HG02759 (cell line): ENCODE results near the gene XRCC5.
A peak's percentile ranks its signal among the peaks of the same experiment; 100 is the strongest.

ENCODE experiments used
- ATAC-seq: cut with Tn5 transposase; IDR thresholded peaks from one replicate; pipeline ENCODE4 v1.9.1; 2021; ENCODE audit warnings: mild to moderate bottlenecking, moderate library complexity; ENCODE audit not compliant: unreplicated experiment

The XRCC5 gene

DNA sequence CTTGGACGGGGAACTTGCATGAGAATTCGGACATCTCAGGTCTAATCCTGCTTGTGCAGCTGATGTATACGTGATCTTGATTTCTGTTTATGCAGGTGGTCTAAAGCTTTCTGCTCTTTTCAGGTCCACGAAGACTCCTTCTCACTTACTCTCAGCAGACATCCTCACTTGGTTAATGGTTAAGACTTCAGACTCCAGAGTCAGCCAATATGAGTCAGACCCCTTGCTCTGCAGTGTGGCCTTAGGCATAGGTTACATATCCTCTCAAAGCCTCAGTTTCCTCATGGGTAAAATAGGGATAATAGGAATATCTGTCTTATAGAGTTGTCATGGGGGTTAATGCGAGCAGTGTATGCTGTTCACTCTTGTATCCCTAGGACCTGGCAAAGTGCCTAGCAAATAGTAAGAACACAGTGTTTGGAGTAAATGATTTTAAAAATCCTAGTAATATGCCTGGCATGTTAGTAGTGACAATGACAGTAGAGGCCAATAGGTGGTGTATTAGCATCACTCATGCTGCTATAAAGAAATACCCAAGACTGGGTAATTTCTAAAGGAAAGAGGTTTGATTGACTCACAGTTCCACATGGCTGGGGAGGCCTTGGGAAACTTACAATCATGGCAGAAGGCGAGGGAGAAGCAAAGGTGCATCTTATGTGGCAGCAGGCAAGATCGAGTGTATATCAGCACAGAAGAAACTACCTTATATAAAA lies 42.3 kb downstream of the XRCC5 start:
- no peak for ATAC-seq

DNA sequence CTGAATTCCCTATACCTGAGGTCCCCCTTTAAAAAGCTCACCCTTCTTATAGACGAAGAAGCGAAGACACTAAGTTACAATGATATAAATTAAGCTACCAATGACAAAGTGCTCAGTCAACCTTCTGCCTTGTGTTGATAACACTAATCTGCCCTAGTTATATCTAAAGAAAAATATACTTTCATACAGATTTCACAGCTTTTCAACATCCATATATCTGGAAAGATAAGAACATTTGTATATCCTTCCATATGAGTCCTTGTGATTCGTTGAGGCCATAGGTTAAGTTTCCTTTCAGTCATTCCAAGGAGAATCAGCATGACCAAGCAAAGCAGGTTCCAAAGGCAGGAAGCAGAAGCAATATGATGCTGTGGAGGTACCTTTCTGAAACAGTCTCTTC lies 46.8 kb downstream of the XRCC5 start:
- no peak for ATAC-seq

DNA sequence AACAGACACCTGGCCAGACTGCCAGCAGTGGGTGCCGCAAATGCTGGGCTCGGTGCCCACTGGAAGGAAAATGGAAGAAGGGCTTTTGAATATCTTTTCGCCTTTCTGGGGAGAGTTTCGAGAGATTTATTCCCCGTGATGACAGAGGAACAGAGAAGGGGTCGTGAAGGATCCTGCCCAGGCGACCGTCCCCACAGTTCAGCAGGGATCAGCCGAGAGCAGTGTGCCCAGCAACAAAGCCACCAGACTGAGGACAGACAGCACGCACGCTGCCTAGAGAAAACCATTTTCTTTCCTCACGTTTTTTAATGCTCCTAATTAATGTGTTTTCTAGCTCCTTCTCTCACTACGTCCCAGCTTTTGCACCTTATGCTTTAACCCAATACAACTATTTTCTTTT lies 47.7 kb downstream of the XRCC5 start:
- ATAC-seq, result no peak

DNA sequence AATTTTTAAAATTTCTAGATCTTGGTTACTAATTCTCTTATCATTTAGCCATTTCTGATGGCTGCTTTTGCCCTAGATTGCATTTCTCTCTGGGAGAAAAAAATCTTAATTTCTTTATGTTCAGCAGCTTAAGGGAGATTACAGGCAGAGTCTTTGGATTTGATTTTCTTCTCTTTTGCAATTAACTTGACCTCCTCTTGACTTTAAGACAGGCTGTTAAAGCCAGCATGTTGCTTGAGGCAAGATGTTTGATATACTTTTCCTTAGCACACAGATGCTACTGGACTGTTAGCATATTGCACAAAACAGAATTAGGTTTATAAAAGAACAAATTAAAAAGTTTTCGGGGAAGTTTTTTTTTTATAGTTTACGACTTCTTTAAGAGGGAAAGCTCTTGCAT lies 50.0 kb downstream of the XRCC5 start:
- no peak for ATAC-seq

DNA sequence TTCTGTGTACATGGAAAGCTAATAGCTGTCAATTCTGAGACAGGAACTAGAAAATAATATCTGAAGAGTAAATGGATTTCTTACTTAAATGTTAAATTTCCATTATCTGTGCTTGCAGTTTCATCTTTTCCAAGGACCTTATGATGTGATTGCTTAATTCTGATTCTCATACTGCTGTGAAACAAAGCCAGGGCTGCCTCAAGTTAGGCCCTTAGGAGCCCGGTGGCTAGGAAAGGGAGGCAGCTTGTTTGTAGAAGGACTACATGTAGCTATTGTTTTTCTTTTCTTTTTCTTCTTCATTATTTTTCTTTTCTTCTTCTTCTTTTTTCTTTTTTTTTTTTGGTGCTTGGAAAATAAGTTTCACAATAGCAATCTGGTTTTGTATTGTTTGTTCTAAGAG lies 50.5 kb downstream of the XRCC5 start:
- ATAC-seq, result no peak

DNA sequence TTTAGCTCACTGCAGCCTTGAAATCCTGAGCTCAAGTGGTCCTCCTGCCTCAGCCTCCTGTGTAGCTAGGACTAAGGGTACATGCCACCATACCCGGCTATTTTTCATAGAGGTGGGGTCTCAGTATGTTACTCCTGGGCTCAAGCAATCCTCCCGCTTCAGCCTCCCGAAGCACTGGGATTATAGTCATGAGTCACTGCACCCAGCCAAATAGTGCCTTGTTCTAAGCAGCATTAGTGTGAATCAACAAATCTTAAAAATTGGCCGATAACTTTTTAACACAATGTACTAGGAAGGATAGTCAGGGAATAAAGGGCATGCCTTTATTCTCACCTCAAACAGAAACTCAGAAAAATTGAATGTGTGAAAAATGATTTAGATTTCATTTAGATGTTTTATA lies 51.6 kb downstream of the XRCC5 start:
- no peak for ATAC-seq

DNA sequence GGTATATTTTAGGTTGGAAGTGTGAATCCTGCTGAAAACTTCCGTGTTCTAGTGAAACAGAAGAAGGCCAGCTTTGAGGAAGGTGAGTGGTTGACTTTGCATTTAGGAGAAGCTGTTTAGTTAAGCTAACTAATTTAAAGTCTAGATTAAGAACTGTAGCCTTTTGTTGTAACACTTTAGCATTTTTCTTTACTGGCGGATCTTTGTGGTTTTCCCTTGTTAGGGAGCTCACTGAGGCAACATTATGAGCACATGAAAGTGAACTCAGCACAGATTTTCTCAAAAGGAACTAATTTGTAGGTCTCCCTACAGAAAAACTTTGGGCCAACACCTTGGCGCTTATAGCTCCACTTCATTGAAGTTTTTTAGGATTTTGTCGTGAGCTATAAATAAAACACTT lies 52.8 kb downstream of the XRCC5 start:
- ATAC-seq, result no peak

DNA sequence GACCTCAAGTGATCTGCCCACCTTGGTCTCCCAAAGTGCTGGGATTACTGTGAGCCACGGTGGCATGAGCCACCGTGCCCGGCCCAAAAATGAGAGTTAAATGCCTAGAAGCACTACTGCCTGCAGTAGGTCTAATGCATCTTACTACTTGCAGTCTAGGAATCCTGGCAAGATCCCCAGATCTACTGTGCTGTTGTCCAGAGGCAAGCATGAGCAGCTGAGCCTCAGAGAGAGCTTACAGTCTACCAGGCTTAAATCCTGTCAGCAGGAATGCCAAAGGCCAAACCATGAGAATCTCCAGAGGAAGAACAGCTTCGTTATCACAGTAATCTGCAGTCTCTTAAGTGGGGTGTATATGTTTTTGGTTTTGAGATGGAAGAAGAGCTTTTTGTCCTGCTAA lies 54.4 kb downstream of the XRCC5 start:
- ATAC-seq, result no peak

DNA sequence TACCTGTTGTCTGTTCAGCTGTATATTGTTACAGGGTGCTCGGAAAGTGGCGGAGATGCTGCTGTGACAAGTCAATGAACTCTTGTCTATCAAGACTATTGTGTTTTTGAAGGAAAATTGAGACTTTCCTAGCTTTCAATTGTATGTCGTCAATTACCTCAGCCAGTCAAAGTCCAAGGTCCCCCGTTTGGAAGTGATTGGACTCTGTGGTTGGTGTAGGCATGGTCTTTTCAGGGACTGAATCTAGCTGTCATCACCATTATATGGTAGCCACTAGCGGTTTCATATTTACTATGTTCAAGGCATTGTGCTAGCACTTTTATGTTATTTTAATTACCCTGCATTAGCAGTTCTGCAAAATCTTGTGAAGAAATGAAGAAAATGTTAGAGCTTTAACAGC lies 54.9 kb downstream of the XRCC5 start:
- no peak for ATAC-seq

DNA sequence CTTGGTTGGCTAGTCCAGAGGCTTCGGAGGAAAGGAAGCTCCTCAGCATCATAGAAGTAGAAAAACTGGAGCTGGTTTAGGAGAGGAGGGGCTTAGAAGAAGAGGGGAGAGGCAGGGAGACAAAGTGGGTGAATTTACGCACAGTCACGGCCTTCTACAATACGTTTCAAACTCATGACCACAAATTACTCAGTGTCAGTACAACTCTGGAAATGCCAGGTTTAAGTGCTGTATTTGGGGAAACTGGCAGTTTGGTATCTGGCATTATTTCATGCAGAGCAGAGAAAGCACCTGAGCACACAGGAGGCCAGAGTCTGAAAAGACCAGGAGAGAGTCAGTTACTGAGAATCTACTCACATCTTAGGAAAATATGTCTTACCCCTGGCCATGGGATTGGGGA lies 55.4 kb downstream of the XRCC5 start:
- no peak for ATAC-seq

DNA sequence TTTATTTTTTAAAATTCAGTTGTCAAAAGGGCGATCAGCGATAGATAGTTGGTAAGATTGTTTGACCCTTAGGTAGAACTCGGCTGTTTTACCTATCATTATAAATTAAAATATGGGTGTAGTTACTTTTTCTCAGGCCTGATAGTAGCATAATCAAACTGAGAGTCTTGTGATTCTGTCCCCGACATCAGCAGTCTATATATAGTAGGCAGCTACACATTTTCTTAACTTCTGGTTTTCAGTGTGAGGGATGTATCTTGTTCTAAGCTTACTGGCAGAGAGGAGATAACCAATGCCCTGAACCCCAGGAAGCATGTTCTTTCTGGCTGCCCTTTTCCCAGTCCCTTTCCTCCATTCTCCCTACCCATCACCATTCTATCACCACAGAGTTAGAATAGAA lies 56.6 kb downstream of the XRCC5 start:
- no peak for ATAC-seq

DNA sequence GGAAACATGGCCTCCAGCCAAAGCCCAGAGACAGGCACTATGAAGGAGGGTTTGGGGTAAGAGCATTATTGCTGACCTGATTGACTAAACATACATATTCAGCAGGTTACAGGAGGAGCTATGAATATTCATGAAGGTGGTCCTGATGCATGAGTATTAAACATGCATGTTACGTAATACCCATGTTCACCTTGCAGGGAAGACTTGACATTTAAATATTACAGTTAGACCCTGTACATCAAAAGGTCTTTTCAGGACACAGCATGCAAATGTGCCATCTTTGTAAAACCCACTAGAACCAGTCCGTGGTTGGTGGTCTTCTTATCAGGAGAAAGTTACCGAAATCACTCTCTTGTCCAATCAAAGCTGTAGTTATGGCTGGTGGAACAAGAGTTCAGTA lies 59.9 kb downstream of the XRCC5 start:
- no peak for ATAC-seq

DNA sequence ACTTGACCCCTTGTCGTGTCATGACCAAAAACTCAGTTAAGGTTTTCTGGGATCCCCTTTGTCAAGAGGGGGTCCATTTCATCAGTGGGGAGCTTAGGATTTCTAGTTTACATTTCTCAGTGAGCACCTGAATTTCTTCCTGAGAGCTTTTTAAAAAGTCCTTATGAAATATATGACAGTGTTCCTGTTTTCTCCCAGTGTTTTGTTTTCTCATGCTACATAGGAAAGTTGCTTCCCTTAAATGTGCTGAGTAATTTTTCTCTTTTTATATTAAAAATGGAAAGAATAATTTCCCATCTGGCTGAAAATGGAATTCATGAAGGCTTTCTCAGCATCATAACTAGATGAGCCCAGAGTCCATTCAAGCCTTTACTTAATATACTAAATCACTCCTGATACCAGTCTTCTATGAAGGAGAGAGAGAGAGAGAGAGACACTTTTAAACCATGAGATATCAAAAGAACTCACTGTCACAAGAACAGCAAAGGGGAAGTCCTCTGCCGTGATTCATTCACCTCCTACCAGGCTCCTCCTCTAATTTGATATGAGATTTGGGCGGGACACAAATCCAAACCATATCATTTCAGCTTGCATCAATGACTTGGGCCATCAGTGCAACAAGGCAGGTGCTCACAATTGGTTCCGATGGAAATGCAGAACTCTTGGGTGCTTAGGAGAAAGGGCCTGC lies 61.1 kb downstream of the XRCC5 start:
- no peak for ATAC-seq

DNA sequence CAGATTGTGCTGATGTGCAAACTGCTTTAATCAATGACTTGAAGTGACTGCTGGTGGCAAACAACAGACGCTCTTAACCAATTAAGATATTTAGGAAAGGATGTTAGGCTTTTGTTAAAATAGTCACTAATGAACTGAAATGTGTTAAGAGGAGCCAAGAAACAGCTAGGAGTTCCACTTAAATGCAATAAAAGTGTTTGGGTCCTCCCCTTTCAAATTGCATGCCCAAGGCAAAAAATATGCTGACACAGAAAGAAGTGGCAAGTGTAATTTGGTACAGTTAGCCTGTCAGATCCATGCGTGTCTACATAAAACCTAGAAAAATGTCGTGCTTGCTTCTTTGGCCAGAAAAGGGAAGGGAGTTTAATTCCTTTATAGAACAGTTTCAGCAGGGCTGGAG lies 61.9 kb downstream of the XRCC5 start:
- ATAC-seq, result no peak

DNA sequence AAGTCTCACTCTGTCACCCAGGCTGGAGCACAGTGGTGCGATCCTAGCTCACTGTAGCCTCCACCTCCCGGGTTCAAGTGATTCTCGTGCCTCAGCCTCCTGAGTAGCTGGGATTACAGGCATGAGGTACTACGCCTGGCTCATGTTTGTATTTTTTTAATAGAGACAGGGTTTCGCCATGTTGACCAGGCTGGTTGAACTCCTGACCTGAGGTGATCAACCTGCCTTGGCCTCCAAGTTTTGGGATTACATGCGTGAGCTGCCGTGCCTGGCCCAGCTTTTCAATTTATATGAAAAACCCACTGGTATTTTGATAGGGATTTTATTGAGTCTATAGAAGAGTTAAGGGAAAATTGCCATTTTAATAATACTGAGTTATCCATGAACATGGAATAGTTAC lies 63.3 kb downstream of the XRCC5 start:
- ATAC-seq, result no peak

DNA sequence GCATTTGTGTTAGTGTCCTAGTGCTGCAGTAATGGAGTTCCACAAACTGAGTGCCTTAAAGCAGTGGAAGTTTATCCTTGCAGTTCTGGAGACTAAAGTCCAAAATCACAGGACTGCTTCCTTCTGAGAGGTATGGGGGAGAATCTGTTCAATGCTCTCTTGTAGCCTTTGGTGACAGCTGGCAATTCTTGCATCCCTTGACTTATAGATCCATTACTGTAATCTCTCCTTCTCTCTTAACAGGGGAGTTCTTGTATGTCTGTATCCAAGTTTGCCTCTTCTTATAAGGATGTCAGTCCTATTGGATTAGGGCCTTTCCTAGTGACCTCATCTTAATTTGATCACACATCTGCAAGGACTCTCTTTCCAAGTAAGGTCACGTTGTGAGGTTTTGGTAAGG lies 69.9 kb downstream of the XRCC5 start:
- ATAC-seq, result no peak

DNA sequence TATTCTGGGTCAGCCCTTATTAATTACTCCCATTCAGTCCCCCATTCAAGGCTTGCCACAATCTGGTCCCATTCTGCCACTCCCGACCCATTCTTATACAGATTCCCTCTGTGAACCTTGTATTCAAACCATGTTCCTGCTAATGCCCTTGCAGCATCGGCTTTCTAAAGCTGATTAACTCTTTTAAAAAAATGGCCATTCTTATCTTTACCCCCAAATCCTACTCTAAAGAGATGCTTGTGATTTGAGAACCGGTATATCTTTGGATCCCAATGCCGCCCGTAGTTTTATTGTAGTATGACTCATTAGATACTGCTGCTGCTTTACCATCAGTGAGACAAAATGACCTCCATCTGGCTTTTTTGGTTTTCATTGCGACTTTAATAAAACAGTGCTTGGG lies 72.2 kb downstream of the XRCC5 start:
- no peak for ATAC-seq

DNA sequence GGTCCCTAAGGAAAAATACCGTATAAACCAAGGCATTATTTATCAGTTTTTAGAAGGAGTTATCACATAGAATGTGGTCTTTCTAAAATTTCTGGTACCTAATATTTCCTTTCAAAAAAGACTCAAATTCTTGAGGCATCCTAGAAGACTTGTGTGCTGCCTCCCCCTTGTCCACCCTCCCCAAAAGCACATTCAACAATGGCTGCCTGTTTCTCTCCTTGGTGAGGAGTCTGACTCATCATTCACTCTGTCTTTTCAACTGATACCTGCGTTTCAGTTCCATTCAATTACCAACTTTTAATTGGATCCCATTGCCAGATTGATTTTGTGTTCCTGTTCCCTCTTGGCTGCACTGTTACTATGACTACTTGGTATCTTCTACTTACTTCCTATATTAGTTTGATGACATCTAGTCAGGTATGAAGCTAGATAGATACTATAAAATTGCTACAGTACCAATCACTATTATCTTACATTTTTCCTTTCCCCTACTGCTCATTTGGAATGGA lies 72.9 kb downstream of the XRCC5 start:
- no peak for ATAC-seq

DNA sequence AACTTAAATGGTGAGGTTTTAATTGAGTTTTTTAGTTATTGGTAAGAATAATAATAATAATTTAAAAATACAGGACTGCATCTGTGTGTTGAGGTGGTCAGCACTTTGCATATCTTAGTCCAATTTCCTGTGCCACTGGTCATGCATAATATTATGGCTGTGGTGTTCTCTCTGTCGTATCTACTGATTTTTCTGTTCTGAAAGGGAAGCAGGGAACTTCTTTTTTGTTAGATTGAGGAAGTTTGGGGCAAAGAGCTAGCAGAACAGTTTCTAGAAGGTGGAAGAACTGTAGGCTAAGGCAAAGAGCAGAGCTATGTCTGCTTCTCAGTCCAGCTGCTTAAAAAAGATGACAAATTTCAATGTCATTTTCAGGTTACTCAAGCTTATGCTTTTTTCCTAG lies 74.3 kb downstream of the XRCC5 start:
- ATAC-seq, result peak; percentile 49

DNA sequence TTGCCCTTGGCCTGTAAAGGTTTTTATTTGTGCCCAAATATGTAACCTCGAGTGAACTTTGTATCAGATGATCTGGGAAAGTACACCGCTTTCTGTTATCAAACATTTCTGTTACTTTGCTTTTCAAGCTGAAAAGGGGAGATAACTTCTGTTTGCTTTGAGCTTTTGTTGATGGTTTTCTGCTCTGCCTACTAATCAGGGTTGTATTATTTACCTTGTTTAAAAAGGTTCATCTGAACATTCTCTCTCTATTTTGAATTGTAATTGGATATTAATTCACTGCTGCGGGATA lies 79.4 kb downstream of the XRCC5 start:
- no peak for ATAC-seq

DNA sequence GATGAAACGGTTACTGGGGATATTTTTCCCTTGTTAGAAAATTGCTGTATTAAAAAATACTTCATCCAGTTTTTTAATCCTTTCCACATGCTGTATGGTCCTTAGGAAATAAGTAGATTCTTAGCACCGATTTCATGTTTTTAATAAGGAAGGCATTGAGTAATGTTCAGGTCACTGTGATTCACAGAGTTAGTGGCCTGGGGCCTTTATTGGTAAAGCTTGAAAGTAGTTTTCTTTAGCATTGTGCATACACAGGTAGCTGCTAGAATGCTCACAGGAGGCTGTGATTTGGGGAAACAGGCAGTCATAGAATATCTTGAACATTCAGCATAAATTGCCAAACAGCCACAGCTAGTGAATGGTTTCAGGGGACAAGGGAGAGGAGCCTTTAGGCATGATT lies 79.8 kb downstream of the XRCC5 start:
- no peak for ATAC-seq

DNA sequence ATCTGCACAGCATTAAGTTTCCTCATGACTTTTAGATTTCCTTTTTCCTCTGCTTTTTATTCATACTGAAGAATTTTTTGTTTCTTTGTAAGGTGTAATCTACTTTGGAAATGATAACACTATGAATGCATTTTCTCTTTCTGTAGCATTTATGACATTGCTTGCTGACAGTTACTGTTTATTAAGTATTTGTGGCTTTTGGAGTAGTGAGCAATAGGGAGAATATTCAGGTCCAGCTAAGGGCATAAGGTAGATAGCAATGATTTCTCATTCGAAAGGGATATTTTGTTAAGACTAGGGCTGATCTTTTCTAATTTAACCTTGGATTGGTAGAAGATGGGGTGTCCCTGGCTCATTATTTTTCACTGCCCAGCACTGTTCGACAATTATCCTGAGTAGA lies 80.3 kb downstream of the XRCC5 start:
- no peak for ATAC-seq

DNA sequence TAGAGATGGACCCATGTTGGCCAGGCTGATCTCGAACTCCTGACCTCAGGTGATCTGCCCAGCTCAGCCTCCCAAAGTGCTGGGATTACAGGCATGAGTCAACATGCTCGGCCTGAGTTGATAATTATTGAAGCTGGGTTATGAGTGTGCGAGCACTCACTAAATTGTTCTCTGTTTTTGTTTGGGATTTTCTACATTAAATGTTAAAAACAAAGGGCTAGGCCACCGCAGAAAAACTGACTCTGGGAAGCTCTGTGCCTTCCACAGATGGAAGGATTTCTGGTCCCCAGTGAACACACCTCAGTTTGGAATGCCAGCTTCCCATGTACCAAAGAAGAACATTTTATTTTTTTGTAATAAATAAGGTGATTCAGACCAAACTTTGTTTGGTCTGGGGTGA lies 83.0 kb downstream of the XRCC5 start:
- no peak for ATAC-seq
